Mesodermal cell (in vitro differentiated cells): ENCODE results near the gene LAMB1.

Experiments
- H3K27ac ChIP-seq: 2 replicates; pipeline ENCODE4 v1.7.0; 2013; ENCODE audit warnings: mild to moderate bottlenecking, low read depth, low read length, moderate library complexity; ENCODE audit not compliant: severe bottlenecking
- H3K36me3 ChIP-seq: 2 replicates; pipeline ENCODE4 v1.7.1; 2013; ENCODE audit warnings: mild to moderate bottlenecking, low read length, moderate library complexity; ENCODE audit not compliant: control insufficient read depth, insufficient read depth
- H3K4me1 ChIP-seq: one replicate; pipeline ENCODE4 v1.7.1; 2013; ENCODE audit warnings: mild to moderate bottlenecking, low read length; ENCODE audit not compliant: insufficient read depth, control insufficient read depth, poor library complexity, severe bottlenecking
- H3K4me3 ChIP-seq: 2 replicates; pipeline ENCODE4 v1.7.0; 2013; ENCODE audit warnings: low read length, control low read depth, mild to moderate bottlenecking; ENCODE audit not compliant: insufficient read depth, poor library complexity, severe bottlenecking; ENCODE audit errors: extremely low read depth
- H3K9me3 ChIP-seq: 2 replicates; pipeline ENCODE4 v1.7.1; 2013; ENCODE audit warnings: mild to moderate bottlenecking, low read length, moderate library complexity; ENCODE audit not compliant: control insufficient read depth
- WGBS, 2 experiments: methylation state at CpG; one replicate each; pipeline ENCODE4 v1.1.5; 2013; ENCODE audit warnings: missing lambda C conversion rate in 2 of 2; ENCODE audit not compliant: insufficient coverage in 2 of 2; 5-methylcytosine and 5-hydroxymethylcytosine counted together

LAMB1 gene

GRCh38 chr7:107980671-107981190, 22.2 kb downstream of the LAMB1 start:
- Histone ChIP-seq H3K27ac (no peak overlapping the region), H3K4me1 (no peaks in the 10 kb centered on the region), H3K4me3 (no peak overlapping the region), H3K9me3 (no peaks in the 10 kb centered on the region), H3K36me3 (peaks cover 91% of the 10 kb centered on the region)
- WGBS, 2 experiments, result 97 to 100% methylated on average over 7 of the region's 8 CpGs

DNA sequence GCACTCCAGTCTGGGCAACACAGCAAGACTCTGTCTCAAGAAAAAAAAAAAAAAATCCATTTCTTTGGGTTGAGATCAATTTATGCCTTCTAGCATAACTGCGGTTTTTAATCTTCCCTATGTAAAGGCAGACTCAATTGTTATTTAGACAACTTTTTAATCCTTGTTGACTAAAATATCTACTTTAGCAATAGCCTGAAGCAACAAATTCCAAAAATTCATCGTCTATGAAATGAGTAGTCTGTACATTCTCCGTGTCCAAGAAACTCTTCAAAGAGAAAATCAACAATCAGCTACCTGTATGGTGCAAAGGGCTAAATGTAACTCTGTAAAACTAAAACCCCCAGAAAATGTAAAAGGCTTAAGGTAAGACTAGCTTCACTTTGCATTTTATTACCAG, 22.8 kb downstream of the LAMB1 start:
- H3K36me3 ChIP-seq, result peaks cover 92% of the 10 kb centered on the region
- H3K4me3 ChIP-seq, result no peak overlapping the region
- WGBS, 2 experiments, result 100% methylated on average over 1 of the region's 3 CpGs; no CpG with 5 or more reads in 1 of the 2 experiments
- no peak overlapping the region for H3K27ac ChIP-seq
- H3K4me1 ChIP-seq, result no peaks in the 10 kb centered on the region
- no peaks in the 10 kb centered on the region for H3K9me3 ChIP-seq

DNA sequence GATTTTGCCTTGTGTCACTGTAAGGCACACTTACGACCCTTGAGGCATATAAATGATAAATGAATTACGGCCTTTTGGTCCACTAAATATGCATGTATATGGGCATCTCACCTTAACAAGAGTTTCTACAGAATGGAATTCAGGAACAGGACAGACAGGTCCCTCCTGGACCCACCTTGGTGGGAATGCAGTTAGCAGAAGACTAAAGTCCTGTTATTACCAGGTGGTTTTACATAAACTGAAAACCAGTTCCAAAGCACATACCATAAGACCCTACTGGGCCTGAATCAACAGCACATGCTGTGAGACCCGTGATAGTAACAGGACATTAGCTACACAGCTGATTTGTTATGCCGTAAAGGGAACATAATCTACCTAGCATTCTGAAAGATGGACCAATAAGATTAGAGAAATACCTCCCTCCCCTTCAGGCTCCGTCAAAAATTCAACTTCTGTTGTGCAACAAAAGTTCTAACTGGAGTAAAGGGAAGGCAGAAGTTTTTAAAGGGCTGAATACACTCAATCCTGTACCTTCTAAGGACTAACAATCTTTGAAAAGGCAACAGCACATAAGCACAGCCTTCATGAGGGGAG, 24.0 kb downstream of the LAMB1 start:
- peaks cover 94% of the 10 kb centered on the region for H3K36me3 ChIP-seq
- H3K4me3 ChIP-seq, result no peak overlapping the region
- no peak overlapping the region for H3K27ac ChIP-seq
- H3K4me1 ChIP-seq, result no peaks in the 10 kb centered on the region
- H3K9me3 ChIP-seq, result no peaks in the 10 kb centered on the region
- WGBS, 2 experiments, result 100% methylated on average over 2 of the region's 5 CpGs

DNA sequence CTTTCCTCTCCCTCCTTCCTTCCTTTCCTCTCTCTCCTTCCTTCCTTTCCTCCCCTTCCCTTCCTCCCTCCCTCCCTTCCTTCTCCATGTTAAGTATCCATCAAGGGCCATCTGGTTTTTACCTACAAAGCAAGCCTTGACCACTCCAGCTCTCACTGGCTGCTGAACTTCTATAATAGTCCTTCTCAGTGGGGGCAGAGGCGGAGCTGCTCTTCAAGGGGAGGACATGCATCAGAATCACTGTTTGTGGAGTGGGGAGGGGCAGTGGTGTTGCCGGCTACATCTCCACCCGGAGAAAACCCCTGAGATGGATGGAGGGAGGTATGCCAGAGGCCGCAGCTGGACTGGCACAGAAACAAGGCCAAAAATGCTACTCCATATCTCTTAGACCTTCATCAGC, 25.9 kb downstream of the LAMB1 start:
- Histone ChIP-seq H3K27ac (no peak overlapping the region), H3K36me3 (peaks cover 95% of the 10 kb centered on the region), H3K4me3 (no peak overlapping the region), H3K4me1 (no peaks in the 10 kb centered on the region), H3K9me3 (no peaks in the 10 kb centered on the region)
- 100% methylated on average over 1 of the region's 4 CpGs; no CpG with 5 or more reads in 1 of the 2 experiments for WGBS, 2 experiments

DNA sequence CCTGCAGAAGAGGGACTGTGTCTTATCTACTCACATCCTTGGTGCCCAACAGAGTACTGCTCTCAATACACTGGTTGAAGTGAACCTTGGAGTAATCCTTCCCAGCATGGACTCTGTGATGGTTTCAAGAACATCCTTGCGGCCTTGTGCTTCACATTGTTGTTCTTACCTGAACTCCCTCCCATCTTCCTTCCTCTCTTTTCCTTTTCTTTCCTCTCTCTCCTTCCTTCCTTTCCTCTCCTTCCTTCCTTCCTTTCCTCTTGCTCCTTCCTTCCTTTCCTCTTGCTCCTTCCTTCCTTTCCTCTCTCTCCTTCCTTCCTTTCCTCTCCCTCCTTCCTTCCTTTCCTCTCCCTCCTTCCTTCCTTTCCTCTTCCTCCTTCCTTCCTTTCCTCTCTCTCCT, 26.3 kb downstream of the LAMB1 start:
- 100% methylated on average over 1 of the region's 1 CpG for WGBS, 2 experiments
- Histone ChIP-seq H3K36me3 (peaks cover 96% of the 10 kb centered on the region), H3K27ac (no peak overlapping the region), H3K4me1 (no peaks in the 10 kb centered on the region), H3K4me3 (no peak overlapping the region), H3K9me3 (no peaks in the 10 kb centered on the region)

DNA sequence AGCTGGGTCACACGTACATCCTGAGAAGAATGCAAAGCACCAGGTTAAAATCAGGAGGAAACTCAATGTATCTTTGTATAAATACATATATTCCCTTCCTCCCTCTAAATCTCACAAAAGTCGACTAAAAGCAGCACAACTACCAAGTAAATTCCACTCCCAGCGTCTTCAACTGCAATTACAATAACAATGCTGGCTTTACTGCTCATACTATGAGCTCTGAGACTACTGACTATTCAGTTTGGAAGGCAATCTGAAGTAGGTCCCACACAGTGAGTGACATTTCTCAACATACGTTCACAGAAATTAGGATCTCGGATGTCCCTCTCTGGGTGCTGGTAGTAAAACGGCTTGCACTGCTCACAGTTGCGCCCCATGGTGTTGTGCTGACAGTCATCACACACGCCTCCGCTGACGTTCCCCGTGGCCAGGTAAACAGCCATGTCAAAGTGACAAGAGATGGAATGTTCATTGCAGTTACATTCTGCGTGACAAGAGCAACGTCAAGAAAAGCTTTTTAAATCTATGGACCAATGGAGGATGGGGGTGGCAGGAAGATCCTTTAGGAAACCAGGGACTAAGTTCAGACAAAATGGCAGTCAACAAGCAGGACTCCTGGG, 27.5 kb downstream of the LAMB1 start:
- 89 to 91% methylated on average over 12 of the region's 13 CpGs for whole genome bisulfite sequencing, 2 experiments
- Histone ChIP-seq H3K27ac (no peak overlapping the region), H3K36me3 (peaks cover 96% of the 10 kb centered on the region), H3K4me1 (no peaks in the 10 kb centered on the region), H3K4me3 (no peak overlapping the region), H3K9me3 (no peaks in the 10 kb centered on the region)

- Histone ChIP-seq H3K36me3 (peaks cover 96% of the 10 kb centered on the region), H3K4me1 (no peaks in the 10 kb centered on the region), H3K27ac (no peak overlapping the region)
Observed at GRCh38 chr7:107973861-107974260, 29.1 kb downstream of the LAMB1 start.

DNA sequence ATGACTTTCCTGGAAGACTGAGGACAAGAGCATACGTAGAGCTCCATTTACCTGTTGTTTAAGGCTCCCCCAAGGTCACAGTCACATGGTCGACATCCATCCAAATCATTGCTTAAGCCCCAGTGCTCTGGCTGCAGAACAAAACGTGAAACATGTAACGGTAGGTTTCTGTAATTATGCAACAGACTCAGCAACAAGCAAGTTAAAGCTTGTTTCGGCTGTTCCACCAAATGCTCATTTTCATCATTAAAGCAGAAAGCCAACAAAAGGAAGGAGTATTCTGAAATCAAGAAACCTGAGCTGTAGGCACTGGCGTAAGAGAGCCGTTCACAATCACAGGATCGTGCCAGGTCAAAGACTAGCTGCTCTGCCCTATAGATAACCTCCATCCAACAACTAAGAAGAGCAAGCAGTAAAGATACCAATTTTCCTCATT, 30.0 kb downstream of the LAMB1 start:
- WGBS, 2 experiments, result 94 to 95% methylated on average over 4 to 5 of the region's 8 CpGs
- H3K4me1 ChIP-seq, result no peaks in the 10 kb centered on the region

More at GRCh38 chr7:107973861-107974260, 29.1 kb downstream of the LAMB1 start:
- H3K9me3 ChIP-seq, result no peaks in the 10 kb centered on the region
- no peak overlapping the region for H3K4me3 ChIP-seq

GRCh38 chr7:107972075-107972482, 30.9 kb downstream of the LAMB1 start:
- Histone ChIP-seq H3K36me3 (peaks cover 98% of the 10 kb centered on the region), H3K9me3 (no peaks in the 10 kb centered on the region), H3K27ac (peak overlapping the region; percentile 70), H3K4me1 (peaks cover 7% of the 10 kb centered on the region), H3K4me3 (no peak overlapping the region)
- no CpG with 5 or more reads among the region's 4 CpGs for WGBS, 2 experiments

More for the DNA sequence above, 30.0 kb downstream of the LAMB1 start:
- Histone ChIP-seq H3K4me3 (no peak overlapping the region), H3K9me3 (no peaks in the 10 kb centered on the region), H3K27ac (no peak overlapping the region), H3K36me3 (peaks cover 98% of the 10 kb centered on the region)

DNA sequence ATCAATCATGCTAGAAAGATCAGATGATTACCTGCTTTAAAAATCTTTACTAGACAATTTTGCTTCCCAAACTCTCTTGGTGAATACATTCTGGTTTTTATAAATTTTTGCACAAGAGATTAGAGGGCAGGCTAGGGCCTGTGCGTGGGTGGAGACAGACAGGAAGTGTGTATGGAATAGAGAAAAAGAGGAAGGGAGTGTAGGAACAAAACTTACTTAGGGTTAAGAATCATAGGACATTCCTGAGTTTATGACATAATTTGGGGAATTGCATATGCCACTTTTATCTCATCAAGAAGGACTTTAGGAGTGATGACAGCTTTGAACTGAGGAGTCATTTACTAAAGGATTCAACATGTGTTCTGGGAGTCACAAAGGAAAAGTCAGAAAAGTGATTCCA, 31.3 kb downstream of the LAMB1 start:
- Histone ChIP-seq H3K36me3 (peaks cover 96% of the 10 kb centered on the region), H3K4me1 (peaks cover 10% of the 10 kb centered on the region), H3K9me3 (no peaks in the 10 kb centered on the region), H3K4me3 (no peak overlapping the region), H3K27ac (peak overlapping the region; percentile 70)
- 100% methylated on average over 1 of the region's 1 CpG for WGBS, 2 experiments

- H3K4me1 ChIP-seq, result peaks cover 14% of the 10 kb centered on the region
- H3K27ac ChIP-seq, result peak overlapping the region; percentile 70
- H3K9me3 ChIP-seq, result no peaks in the 10 kb centered on the region
- H3K4me3 ChIP-seq, result no peak overlapping the region
- H3K36me3 ChIP-seq, result peaks cover 95% of the 10 kb centered on the region
- WGBS, 2 experiments, result 100% methylated on average over 1 of the region's 3 CpGs
Observed at GRCh38 chr7:107971100-107971499, 31.9 kb downstream of the LAMB1 start.
